Activated naive CD8-positive, alpha-beta T cell (primary cell): ENCODE results near the gene DPP6.

Experiments used
- H3K27ac Mint-ChIP-seq: one replicate; pipeline ENCODE4 v1.8.0; 2021; ENCODE audit warnings: mixed read lengths
- H3K27me3 Mint-ChIP-seq: one replicate; pipeline ENCODE4 v1.8.0; 2021; ENCODE audit warnings: mixed read lengths
- H3K36me3 Mint-ChIP-seq: one replicate; pipeline ENCODE4 v1.8.0; 2021; ENCODE audit warnings: mixed read lengths
- H3K4me1 Mint-ChIP-seq: one replicate; pipeline ENCODE4 v1.8.0; 2021; ENCODE audit warnings: low read depth, mixed read lengths
- H3K4me3 Mint-ChIP-seq: one replicate; pipeline ENCODE4 v1.8.0; 2021; ENCODE audit warnings: mild to moderate bottlenecking, mixed read lengths
- H3K9me3 Mint-ChIP-seq: one replicate; pipeline ENCODE4 v1.8.0; 2021; ENCODE audit warnings: low read depth, mixed read lengths

The DPP6 gene

GRCh38 chr7:154795437-154795836 lies 743.2 kb downstream of the DPP6 start:
- no peak overlapping the region for H3K4me3 Mint-ChIP-seq
- no peaks in the 10 kb centered on the region for H3K36me3 Mint-ChIP-seq
- peaks cover 8% of the 10 kb centered on the region for H3K27me3 Mint-ChIP-seq

GRCh38 chr7:154804449-154804848 lies 752.3 kb downstream of the DPP6 start:
- Mint-ChIP-seq H3K4me3 (no peak overlapping the region), H3K27me3 (peaks cover 2% of the 10 kb centered on the region), H3K4me1 (no peaks in the 10 kb centered on the region), H3K27ac (no peak overlapping the region), H3K9me3 (no peaks in the 10 kb centered on the region), H3K36me3 (no peaks in the 10 kb centered on the region)

More at GRCh38 chr7:154795437-154795836, 743.2 kb downstream of the DPP6 start:
- Mint-ChIP-seq H3K27ac (no peak overlapping the region), H3K9me3 (no peaks in the 10 kb centered on the region), H3K4me1 (no peaks in the 10 kb centered on the region)

- no peak overlapping the region for H3K27ac Mint-ChIP-seq
- peaks cover 2% of the 10 kb centered on the region for H3K36me3 Mint-ChIP-seq
- H3K4me3 Mint-ChIP-seq: no peak overlapping the region
- H3K9me3 Mint-ChIP-seq: peaks cover 16% of the 10 kb centered on the region
- H3K27me3 Mint-ChIP-seq: peaks cover 10% of the 10 kb centered on the region
- H3K4me1 Mint-ChIP-seq: no peaks in the 10 kb centered on the region
These were observed 759.8 kb downstream of the DPP6 start for GRCh38 chr7:154812027-154812426.

GRCh38 chr7:154817224-154817896 lies 765.2 kb downstream of the DPP6 start:
- no peak overlapping the region for H3K27ac Mint-ChIP-seq

GRCh38 chr7:154827007-154827406 lies 774.8 kb downstream of the DPP6 start:
- Mint-ChIP-seq H3K4me1 (no peaks in the 10 kb centered on the region), H3K27ac (no peak overlapping the region), H3K36me3 (no peaks in the 10 kb centered on the region), H3K27me3 (peaks cover 9% of the 10 kb centered on the region), H3K4me3 (no peak overlapping the region), H3K9me3 (no peaks in the 10 kb centered on the region)

More at GRCh38 chr7:154817224-154817896, 765.2 kb downstream of the DPP6 start:
- Mint-ChIP-seq H3K4me3 (no peak overlapping the region), H3K9me3 (peaks cover 11% of the 10 kb centered on the region), H3K36me3 (peaks cover 2% of the 10 kb centered on the region), H3K4me1 (no peaks in the 10 kb centered on the region), H3K27me3 (peaks cover 9% of the 10 kb centered on the region)

- Mint-ChIP-seq H3K36me3 (no peaks in the 10 kb centered on the region), H3K27me3 (peaks cover 12% of the 10 kb centered on the region), H3K27ac (no peak overlapping the region), H3K4me3 (no peak overlapping the region), H3K4me1 (no peaks in the 10 kb centered on the region), H3K9me3 (no peaks in the 10 kb centered on the region)
These were observed 780.5 kb downstream of the DPP6 start for GRCh38 chr7:154832557-154833138.

- Mint-ChIP-seq H3K27ac (no peak overlapping the region), H3K4me3 (no peak overlapping the region), H3K4me1 (no peaks in the 10 kb centered on the region), H3K9me3 (no peaks in the 10 kb centered on the region), H3K36me3 (no peaks in the 10 kb centered on the region), H3K27me3 (peaks cover 16% of the 10 kb centered on the region)
These were observed 783.8 kb downstream of the DPP6 start for GRCh38 chr7:154836021-154836448.

GRCh38 chr7:154837087-154837486 lies 784.9 kb downstream of the DPP6 start:
- Mint-ChIP-seq H3K27ac (no peak overlapping the region), H3K36me3 (no peaks in the 10 kb centered on the region), H3K4me1 (no peaks in the 10 kb centered on the region), H3K4me3 (no peak overlapping the region), H3K9me3 (no peaks in the 10 kb centered on the region), H3K27me3 (peaks cover 17% of the 10 kb centered on the region)

- Mint-ChIP-seq H3K27ac (no peak overlapping the region), H3K4me3 (no peak overlapping the region), H3K4me1 (no peaks in the 10 kb centered on the region), H3K36me3 (no peaks in the 10 kb centered on the region), H3K9me3 (no peaks in the 10 kb centered on the region), H3K27me3 (peaks cover 18% of the 10 kb centered on the region)
These were observed 785.4 kb downstream of the DPP6 start for GRCh38 chr7:154837622-154838021.

- Mint-ChIP-seq H3K36me3 (no peaks in the 10 kb centered on the region), H3K9me3 (no peaks in the 10 kb centered on the region), H3K4me3 (no peak overlapping the region), H3K27me3 (peaks cover 12% of the 10 kb centered on the region), H3K4me1 (no peaks in the 10 kb centered on the region), H3K27ac (no peak overlapping the region)
These were observed 787.9 kb downstream of the DPP6 start for GRCh38 chr7:154840086-154840485.

GRCh38 chr7:154841731-154842331 lies 789.6 kb downstream of the DPP6 start:
- H3K4me1 Mint-ChIP-seq: no peaks in the 10 kb centered on the region
- no peak overlapping the region for H3K4me3 Mint-ChIP-seq
- no peaks in the 10 kb centered on the region for H3K9me3 Mint-ChIP-seq
- H3K36me3 Mint-ChIP-seq: no peaks in the 10 kb centered on the region
- H3K27ac Mint-ChIP-seq: no peak overlapping the region
- peaks cover 12% of the 10 kb centered on the region for H3K27me3 Mint-ChIP-seq

- H3K4me1 Mint-ChIP-seq: no peaks in the 10 kb centered on the region
- no peak overlapping the region for H3K4me3 Mint-ChIP-seq
- H3K9me3 Mint-ChIP-seq: no peaks in the 10 kb centered on the region
- H3K27ac Mint-ChIP-seq: no peak overlapping the region
- peaks cover 13% of the 10 kb centered on the region for H3K27me3 Mint-ChIP-seq
- no peaks in the 10 kb centered on the region for H3K36me3 Mint-ChIP-seq
These were observed 790.4 kb downstream of the DPP6 start for GRCh38 chr7:154842591-154842990.

- peaks cover 17% of the 10 kb centered on the region for H3K27me3 Mint-ChIP-seq
- no peaks in the 10 kb centered on the region for H3K4me1 Mint-ChIP-seq
- H3K27ac Mint-ChIP-seq: no peak overlapping the region
- H3K9me3 Mint-ChIP-seq: no peaks in the 10 kb centered on the region
- no peaks in the 10 kb centered on the region for H3K36me3 Mint-ChIP-seq
- H3K4me3 Mint-ChIP-seq: no peak overlapping the region
These were observed 791.6 kb downstream of the DPP6 start for GRCh38 chr7:154843670-154844237.

- Mint-ChIP-seq H3K27me3 (peaks cover 24% of the 10 kb centered on the region), H3K36me3 (peaks cover under 1% of the 10 kb centered on the region), H3K4me3 (no peak overlapping the region), H3K9me3 (peaks cover 3% of the 10 kb centered on the region), H3K4me1 (no peaks in the 10 kb centered on the region), H3K27ac (no peak overlapping the region)
These were observed 792.3 kb downstream of the DPP6 start for GRCh38 chr7:154844499-154844898.

- Mint-ChIP-seq H3K27ac (no peak overlapping the region), H3K27me3 (peaks cover 25% of the 10 kb centered on the region), H3K36me3 (peaks cover 2% of the 10 kb centered on the region), H3K9me3 (peaks cover 5% of the 10 kb centered on the region), H3K4me3 (no peak overlapping the region), H3K4me1 (no peaks in the 10 kb centered on the region)
These were observed 792.8 kb downstream of the DPP6 start for GRCh38 chr7:154844955-154845354.
